Left lung (tissue), 10 donors: ENCODE data around the gene PHF12. TPM values are rescaled to one million over a fixed set of nuclear protein-coding genes. Genes with fewer than 3 reads are reported as not detected.

ENCODE experiments used
- ATAC-seq: fragments of 200-7000 bp; cut with Tn5 transposase; one replicate; pipeline ENCODE4 v1.9.1; 2020; ENCODE audit warnings: moderate library complexity
- DNase-seq, 4 donors: peaks; one replicate each; pipeline ENCODE4 v3.0.0-alpha.2; 2013 to 2020
- H3K27ac ChIP-seq, 2 donors: fragments of 200-600 bp; sonication (generic) in 1 of 2; one replicate each; pipeline versions ENCODE4 v1.5.0 to v1.8.0; 2020 to 2021
- H3K27me3 ChIP-seq, 2 donors: fragments of 200-600 bp; sonication (generic) in 1 of 2; one replicate each; pipeline versions ENCODE4 v1.5.0 to v1.8.0; 2020 to 2021
- H3K36me3 ChIP-seq, 2 donors: fragments of 200-600 bp; sonication (generic) in 1 of 2; one replicate each; pipeline versions ENCODE4 v1.5.0 to v1.8.0; 2020 to 2021
- H3K4me1 ChIP-seq, 2 donors: fragments of 200-600 bp; one replicate each; pipeline ENCODE4 v1.8.0; 2021
- H3K4me3 ChIP-seq, 2 donors: fragments of 200-600 bp; sonication (generic) in 1 of 2; one replicate each; pipeline versions ENCODE4 v1.5.0 to v1.8.0; 2020 to 2021; ENCODE audit warnings: mild to moderate bottlenecking in 1 of 2
- H3K9me3 ChIP-seq, 2 donors: fragments of 200-600 bp; sonication (generic) in 1 of 2; one replicate each; pipeline versions ENCODE4 v1.5.0 to v1.8.0; 2020 to 2021
- CTCF ChIP-seq, 2 donors: fragments of 200-600 bp; sonication (generic) in 1 of 2; IDR thresholded peaks; one replicate each; pipeline versions ENCODE4 v1.5.0 to v1.8.0; 2021; ENCODE audit warnings: antibody characterized with exemption in 2 of 2
- intact Hi-C, 2 donors: fragments of 100-400 bp; cut with DNase I; formaldehyde crosslinking; loops; one replicate each; pipeline versions ENCODE4 v1.11.2 to v1.14.2; 2022
- polyA plus RNA-seq, 6 donors: library from polyadenylated mRNA; unstranded; fragments of 120-200 nt; gene quantifications; one replicate each; pipeline ENCODE4 v1.2.1, GENCODE V29; 2013; ENCODE audit not compliant: insufficient read length in 6 of 6
- total RNA-seq, 2 donors: library from RNA; stranded (reverse); fragmentation: NEBNext Ultra II Directional; extraction: Animal tissue kit (Norgen Biotek cat#: 25700); gene quantifications; one replicate each; pipeline ENCODE4 v1.2.1, GENCODE V29; 2021
- donor health status: DM: no; HTN: yes; CAD: no.
- donor health status: DM: no; HTN: no; CAD: no.

Gene PHF12
- total and polyA plus RNA-seq, 8 donors: 32.1 to 68.7 (median 56.0) TPM

DNA sequence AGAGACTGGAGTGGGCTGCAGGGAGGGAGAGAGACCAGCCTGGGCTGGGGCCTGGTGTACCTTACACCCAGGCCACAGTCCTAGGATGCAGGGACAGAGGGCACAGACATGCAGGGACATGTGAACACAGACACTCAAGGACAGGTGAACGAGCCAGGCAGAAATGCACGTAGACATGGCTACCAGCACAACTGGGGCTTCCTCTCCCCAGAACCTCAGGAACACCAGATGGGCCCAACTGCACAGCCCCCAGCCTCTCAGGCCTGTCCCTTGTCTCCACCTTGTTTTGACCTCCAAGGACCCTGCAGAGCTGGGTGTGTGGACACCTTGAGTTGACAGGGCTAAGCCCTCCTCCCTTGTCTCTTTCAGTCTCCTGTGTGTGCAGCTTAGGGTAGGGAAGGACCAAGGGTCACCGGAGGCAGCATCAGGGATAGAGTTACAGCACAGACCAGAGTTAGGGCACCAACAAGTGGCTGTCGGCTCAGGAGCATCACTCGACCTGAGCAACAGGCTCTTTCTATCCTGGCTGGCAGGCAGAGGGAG is 45.3 kb upstream of the PHF12 start:
- Histone ChIP-seq H3K4me3 (no peak overlapping the region), H3K36me3 (no peaks in the 10 kb centered on the region), H3K27ac (no peak overlapping the region), H3K4me1 (no peaks in the 10 kb centered on the region), H3K9me3 (no peaks in the 10 kb centered on the region), H3K27me3 (peaks cover 0 to 60% of the 10 kb centered on the region in 2 donors)
- ATAC-seq: no peak
- DNase-seq: no peak
- no peak for TF ChIP-seq CTCF (IDR thresholded peaks at IDR 0.05)
- intact Hi-C loops: no loop called here

- H3K4me3 ChIP-seq: no peak overlapping the region
- no peaks in the 10 kb centered on the region for H3K36me3 ChIP-seq
- intact Hi-C loops: no loop called here
- no peak for TF ChIP-seq CTCF (IDR thresholded peaks at IDR 0.05)
- no peaks in the 10 kb centered on the region for H3K9me3 ChIP-seq
- no peak for ATAC-seq
- no peak for DNase-seq
- H3K27me3 ChIP-seq: peaks cover 0 to 43% of the 10 kb centered on the region in 2 donors
- no peaks in the 10 kb centered on the region for H3K4me1 ChIP-seq
- no peak overlapping the region for H3K27ac ChIP-seq
Measured at GRCh38 chr17:28993645-28994426, 42.5 kb upstream of the PHF12 start.

DNA sequence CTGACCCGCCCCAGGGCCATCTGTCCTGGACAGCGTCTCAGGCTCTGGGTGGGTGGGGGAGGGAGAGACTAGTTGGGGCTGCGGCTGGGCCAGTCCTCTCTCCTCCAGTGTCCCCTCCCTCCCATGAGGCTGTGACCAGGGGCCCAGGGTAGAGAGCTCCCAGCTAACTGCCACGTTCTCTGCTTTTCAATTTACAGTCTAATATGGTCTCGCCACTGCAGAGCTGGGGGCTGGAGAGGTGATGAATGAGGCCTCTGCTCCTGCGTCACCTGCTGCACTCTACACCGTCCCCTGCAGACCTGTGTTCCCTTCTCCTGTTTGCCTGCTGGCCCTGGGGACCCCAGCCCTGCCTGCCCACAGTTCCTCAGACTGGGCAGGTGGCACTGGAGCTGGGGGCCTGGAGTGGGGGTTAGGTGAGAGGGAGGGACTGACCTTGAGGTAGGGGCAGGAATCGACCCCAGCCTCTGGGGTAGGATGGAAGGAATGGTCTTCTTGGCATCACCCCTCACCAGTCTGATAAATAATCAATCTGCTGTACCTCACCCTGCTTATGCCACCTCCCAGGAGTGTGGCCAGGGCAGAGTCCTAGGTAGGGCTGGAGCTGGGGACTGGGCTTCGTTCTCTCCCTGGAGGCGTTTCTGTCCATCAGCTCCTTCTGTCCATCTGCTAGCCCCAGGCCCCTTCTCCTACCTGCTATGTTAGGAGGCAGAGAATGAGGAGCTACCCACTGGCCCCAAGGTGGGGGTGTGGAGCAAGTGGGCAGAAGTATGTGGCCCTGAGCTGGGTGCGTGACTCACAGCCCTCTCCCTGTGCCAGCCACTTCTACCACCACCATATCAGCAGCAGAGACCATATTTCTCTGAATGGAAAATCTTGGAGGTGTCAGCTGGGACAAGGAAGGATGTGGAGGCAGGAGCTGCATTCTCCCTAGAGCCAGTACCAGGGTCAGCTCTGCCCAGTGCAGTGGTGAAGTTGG is 41.6 kb upstream of the PHF12 start:
- Histone ChIP-seq H3K27ac (no peak overlapping the region), H3K27me3 (peaks cover 0 to 41% of the 10 kb centered on the region in 2 donors), H3K36me3 (no peaks in the 10 kb centered on the region), H3K4me3 (no peak overlapping the region), H3K4me1 (no peaks in the 10 kb centered on the region), H3K9me3 (no peaks in the 10 kb centered on the region)
- DNase-seq (no peak), ATAC-seq (peak; percentile 37)
- intact Hi-C loops: no loop called here
- TF ChIP-seq CTCF (IDR thresholded peaks at IDR 0.05): no peak

GRCh38 chr17:28992185-28992584 is 40.9 kb upstream of the PHF12 start:
- Histone ChIP-seq H3K4me1 (no peaks in the 10 kb centered on the region), H3K27me3 (peaks cover 0 to 39% of the 10 kb centered on the region in 2 donors), H3K27ac (no peak overlapping the region), H3K4me3 (no peak overlapping the region), H3K9me3 (no peaks in the 10 kb centered on the region), H3K36me3 (no peaks in the 10 kb centered on the region)
- DNase-seq (no peak), ATAC-seq (no peak)
- intact Hi-C loops: no loop called here
- TF ChIP-seq CTCF (IDR thresholded peaks at IDR 0.05): no peak

DNA sequence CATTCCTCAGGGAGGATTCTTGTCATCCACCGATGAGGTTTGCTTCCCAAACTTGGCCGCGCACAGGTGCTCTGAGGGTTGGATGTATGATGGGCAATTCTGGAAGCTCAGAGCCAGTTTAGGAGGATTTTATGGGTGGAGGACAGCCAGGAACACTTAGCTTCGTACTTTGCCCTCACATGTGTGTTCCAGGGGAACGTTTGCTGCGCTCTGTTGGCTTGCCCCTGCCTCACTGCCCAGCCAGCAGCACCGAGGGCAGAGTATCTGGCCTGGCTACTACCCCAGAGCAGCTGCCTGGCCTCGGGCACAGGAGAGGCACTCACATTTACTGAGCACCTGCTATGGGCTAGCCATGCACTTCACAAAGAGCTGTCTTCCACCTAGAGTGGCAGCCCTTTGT is 40.5 kb upstream of the PHF12 start:
- no peak overlapping the region for H3K4me3 ChIP-seq
- H3K36me3 ChIP-seq: no peaks in the 10 kb centered on the region
- intact Hi-C loops: no loop called here
- DNase-seq (no peak), ATAC-seq (no peak)
- no peaks in the 10 kb centered on the region for H3K4me1 ChIP-seq
- peaks cover 0 to 39% of the 10 kb centered on the region in 2 donors for H3K27me3 ChIP-seq
- H3K27ac ChIP-seq: no peak overlapping the region
- H3K9me3 ChIP-seq: no peaks in the 10 kb centered on the region
- no peak for TF ChIP-seq CTCF (IDR thresholded peaks at IDR 0.05)
